ENCODE results near the gene PCDH19.

GRCh38 chrX:100247826-100248225, 162.2 kb downstream of the PCDH19 start:
- TF ChIP-seq CTCF (IDR thresholded peaks at IDR 0.05) = no peak
- no peak for TF ChIP-seq POLR2A (IDR thresholded peaks at IDR 0.05)

All from testis (tissue), 2 donors.